HG02884 (cell line): Measurements from ENCODE around the gene PLSCR1.
"Not testable (repeated sequence)": the region's sequence is repeated elsewhere in the genome, so short reads cannot be mapped to it uniquely, and the experiment has no call there.

Experiments
- ATAC-seq: cut with Tn5 transposase; IDR thresholded peaks from one replicate; pipeline ENCODE4 v1.9.1; 2021; ENCODE audit warnings: mild to moderate bottlenecking, moderate library complexity; ENCODE audit not compliant: unreplicated experiment

The PLSCR1 gene

GRCh38 chr3:146485297-146485696 is 59.1 kb downstream of the PLSCR1 start:
- ATAC-seq: no peak

GRCh38 chr3:146476094-146476740 is 68.2 kb downstream of the PLSCR1 start:
- ATAC-seq: no peak

GRCh38 chr3:146474976-146475375 is 69.4 kb downstream of the PLSCR1 start:
- ATAC-seq: not testable (repeated sequence)

- ATAC-seq: no peak
Observed at GRCh38 chr3:146473726-146474125, 70.7 kb downstream of the PLSCR1 start.

- no peak for ATAC-seq
Observed at GRCh38 chr3:146472611-146473010, 71.8 kb downstream of the PLSCR1 start.

- ATAC-seq: no peak
Observed at GRCh38 chr3:146471012-146471411, 73.4 kb downstream of the PLSCR1 start.

- ATAC-seq: no peak
Observed at GRCh38 chr3:146470425-146470990, 73.9 kb downstream of the PLSCR1 start.

GRCh38 chr3:146469150-146470017 is 75.0 kb downstream of the PLSCR1 start, which contains the start of gene PLSCR2:
PLSCR2 (minus strand) TSS chr3:146469561; CDS start chr3:146459904, 9,657 bp downstream.
- ATAC-seq: peak; percentile 96

GRCh38 chr3:146468671-146469149 is 75.7 kb downstream of the PLSCR1 start:
- no peak for ATAC-seq

GRCh38 chr3:146468234-146468633 is 76.2 kb downstream of the PLSCR1 start:
- no peak for ATAC-seq

- no peak for ATAC-seq
Observed at GRCh38 chr3:146466604-146467003, 77.8 kb downstream of the PLSCR1 start.

GRCh38 chr3:146465693-146466465 is 78.5 kb downstream of the PLSCR1 start:
- ATAC-seq: no peak
